ENCODE results near the gene SLC12A8. TPM values are rescaled to one million over a fixed set of nuclear protein-coding genes. Genes with fewer than 3 reads are reported as not detected.

The SLC12A8 gene
- total and polyA plus RNA-seq, 2 of the 13 experiments (the other 11 are each of a cell fraction or from before 2014, with no cell fraction given), result 0.44 to 0.71 TPM

- H3K27ac ChIP-seq (ENCODE audit: extremely low read length, insufficient read depth, low read length), result no peak overlapping the region
- WGBS (ENCODE audit: low lambda C conversion rate), result 91% methylated on average over 7 of the region's 7 CpGs
- no peak overlapping the region for H2AFZ ChIP-seq (ENCODE audit: low read length)
- no peak for DNase-seq (ENCODE audit: low spot score)
- H3K9ac ChIP-seq (ENCODE audit: insufficient read depth, low read depth, low read length), result no peak overlapping the region
- POLR2A ChIA-PET, result no interaction called here
- no peaks in the 10 kb centered on the region for H4K20me1 ChIP-seq (ENCODE audit: insufficient read depth, low read length)
- no TSS peak for BruUV-seq (replicated peaks)
- H3K4me1 ChIP-seq (ENCODE audit: insufficient read depth, low read length), result no peaks in the 10 kb centered on the region
- intact Hi-C loops (cut with micrococcal nuclease; ENCODE audit: unreplicated experiment), result no loop called here
- H3K4me3 ChIP-seq (replicated peaks in 1 of 3; ENCODE audit: insufficient read depth in 1 of 3, low read depth in 2 of 3, low read length in 3 of 3), result no peak overlapping the region
- in situ Hi-C loops (cut with HindIII; ENCODE audit: extremely low pct_ligation_motif_present, low pct_unique_long_range_greater_than_20kb), result no loop called here
- H3K27me3 ChIP-seq (ENCODE audit: control insufficient read depth in 1 of 2, insufficient read depth in 2 of 2, low read length in 2 of 2), result no peaks in the 10 kb centered on the region
- no peak for ATAC-seq
- no peak for TF ChIP-seq HIC2 (CRISPR knock-in tag; IDR thresholded peaks at IDR 0.05; ENCODE audit: low read depth)
- no peak for TF ChIP-seq HNF1A (IDR thresholded peaks at IDR 0.05; ENCODE audit: low read depth)
- no peak for TF ChIP-seq HNF1A (CRISPR knock-in tag; IDR thresholded peaks at IDR 0.05; ENCODE audit: borderline replicate concordance)
- no peak for TF ChIP-seq ZNF569 (CRISPR knock-in tag; IDR thresholded peaks at IDR 0.05; ENCODE audit: borderline replicate concordance)
- TF ChIP-seq ZNF280B (CRISPR knock-in tag; IDR thresholded peaks at IDR 0.05; ENCODE audit: borderline replicate concordance), result no peak
- TF ChIP-seq, protein P1, sequence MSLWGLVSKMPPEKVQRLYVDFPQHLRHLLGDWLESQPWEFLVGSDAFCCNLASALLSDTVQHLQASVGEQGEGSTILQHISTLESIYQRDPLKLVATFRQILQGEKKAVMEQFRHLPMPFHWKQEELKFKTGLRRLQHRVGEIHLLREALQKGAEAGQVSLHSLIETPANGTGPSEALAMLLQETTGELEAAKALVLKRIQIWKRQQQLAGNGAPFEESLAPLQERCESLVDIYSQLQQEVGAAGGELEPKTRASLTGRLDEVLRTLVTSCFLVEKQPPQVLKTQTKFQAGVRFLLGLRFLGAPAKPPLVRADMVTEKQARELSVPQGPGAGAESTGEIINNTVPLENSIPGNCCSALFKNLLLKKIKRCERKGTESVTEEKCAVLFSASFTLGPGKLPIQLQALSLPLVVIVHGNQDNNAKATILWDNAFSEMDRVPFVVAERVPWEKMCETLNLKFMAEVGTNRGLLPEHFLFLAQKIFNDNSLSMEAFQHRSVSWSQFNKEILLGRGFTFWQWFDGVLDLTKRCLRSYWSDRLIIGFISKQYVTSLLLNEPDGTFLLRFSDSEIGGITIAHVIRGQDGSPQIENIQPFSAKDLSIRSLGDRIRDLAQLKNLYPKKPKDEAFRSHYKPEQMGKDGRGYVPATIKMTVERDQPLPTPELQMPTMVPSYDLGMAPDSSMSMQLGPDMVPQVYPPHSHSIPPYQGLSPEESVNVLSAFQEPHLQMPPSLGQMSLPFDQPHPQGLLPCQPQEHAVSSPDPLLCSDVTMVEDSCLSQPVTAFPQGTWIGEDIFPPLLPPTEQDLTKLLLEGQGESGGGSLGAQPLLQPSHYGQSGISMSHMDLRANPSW (CRISPR knock-in tag; IDR thresholded peaks at IDR 0.05; ENCODE audit: borderline replicate concordance), result no peak
- TF ChIP-seq ARID5B (CRISPR knock-in tag; IDR thresholded peaks at IDR 0.05), result no peak
- no peaks in the 10 kb centered on the region for H3K79me2 ChIP-seq (ENCODE audit: insufficient read depth, low read length)
- no peak for FAIRE-seq
- CTCF ChIA-PET (ENCODE audit: low intra/inter-chr PET ratio, low total read pairs), result no interaction called here
- no peak overlapping the region for H3K4me2 ChIP-seq (ENCODE audit: low read depth, low read length)
- peaks cover 4 to 24% of the 10 kb centered on the region in 2 experiments; a peak in 4 of 5 replicates for H3K36me3 ChIP-seq (replicated peaks in 1 of 2; ENCODE audit: control insufficient read depth in 1 of 2, insufficient read depth in 2 of 2, low read length in 2 of 2)
- H3K9me3 ChIP-seq (ENCODE audit: low read length), result no peaks in the 10 kb centered on the region
These were observed 16.6 kb upstream of the SLC12A8 start for GRCh38 chr3:125229168-125229567.

Data from HepG2 (cell line).